Measurements from ENCODE around the gene RBM19.

- TF ChIP-seq CTCF (conservative IDR thresholded peaks at IDR 0.05): no peak
- no peak for TF ChIP-seq ZFX (IDR thresholded peaks at IDR 0.05)
These were observed 70.9 kb downstream of the RBM19 start for GRCh38 chr12:113895176-113895575.
